Spleen (tissue), 11 donors: ENCODE data around the gene PRPF8. TPM values are rescaled to one million over a fixed set of nuclear protein-coding genes. Genes with fewer than 3 reads are reported as not detected.

Experiments
- DNase-seq: peaks from one replicate; pipeline ENCODE4 v3.0.0-alpha.2; 2020
- H3K27ac ChIP-seq, 8 donors: fragments of 200-600 bp; sonication (generic) in 7 of 8; 1 replicate in 4 of 8; 2 replicates in 4 of 8; pipeline versions ENCODE4 v1.5.0 to v1.8.0; 2016 to 2021; ENCODE audit warnings: inconsistent platforms in 4 of 8, mild to moderate bottlenecking in 4 of 8, moderate library complexity in 1 of 8
- H3K27me3 ChIP-seq, 7 donors: fragments of 200-600 bp; sonication (generic) in 6 of 7; replicated peaks in 1 of 7; 1 replicate in 4 of 7; 2 replicates in 3 of 7; pipeline versions ENCODE4 v1.5.0 to v1.8.0; 2016 to 2021; ENCODE audit warnings: inconsistent platforms in 3 of 7, mild to moderate bottlenecking in 1 of 7
- H3K36me3 ChIP-seq, 6 donors: fragments of 200-600 bp; sonication (generic) in 5 of 6; 1 replicate in 4 of 6; 2 replicates in 2 of 6; pipeline versions ENCODE4 v1.5.0 to v1.8.0; 2016 to 2021; ENCODE audit warnings: inconsistent platforms in 2 of 6
- H3K4me1 ChIP-seq, 6 donors: fragments of 200-600 bp; sonication (generic) in 5 of 6; 1 replicate in 3 of 6; 2 replicates in 3 of 6; pipeline versions ENCODE4 v1.5.0 to v1.8.0; 2016 to 2021; ENCODE audit warnings: inconsistent platforms in 3 of 6
- H3K4me3 ChIP-seq, 8 donors: fragments of 200-600 bp; sonication (generic) in 7 of 8; 1 replicate in 4 of 8; 2 replicates in 4 of 8; pipeline versions ENCODE4 v1.5.0 to v1.8.0; 2016 to 2021; ENCODE audit warnings: inconsistent platforms in 4 of 8, mild to moderate bottlenecking in 4 of 8, moderate library complexity in 2 of 8
- H3K9me3 ChIP-seq, 8 donors: fragments of 200-600 bp; sonication (generic) in 7 of 8; 1 replicate in 4 of 8; 2 replicates in 4 of 8; pipeline versions ENCODE4 v1.5.0 to v1.8.0; 2016 to 2021; ENCODE audit warnings: inconsistent platforms in 4 of 8
- CTCF ChIP-seq, 11 experiments: fragments of 200-600 bp in 7 of 11; fragments of 450-650 bp in 4 of 11; sonication (generic) in 4 of 11; IDR thresholded peaks in 8 of 11; conservative IDR thresholded peaks in 3 of 11; 1 replicate in 7 of 11; 2 replicates in 4 of 11; pipeline versions ENCODE4 v1.4.0 to v1.8.0; 2016 to 2021; ENCODE audit warnings: antibody characterized with exemption in 11 of 11, inconsistent platforms in 4 of 11, mild to moderate bottlenecking in 1 of 11
- POLR2A ChIP-seq, 3 donors: fragments of 450-650 bp; IDR thresholded peaks; one replicate each; pipeline ENCODE4 v1.5.1; 2017; ENCODE audit warnings: antibody characterized with exemption in 3 of 3, mild to moderate bottlenecking in 1 of 3
- POLR2AphosphoS5 ChIP-seq, 3 donors: sonication (generic); formaldehyde crosslinking; IDR thresholded peaks; one replicate each; pipeline ENCODE4 v1.5.1; 2017; ENCODE audit warnings: antibody characterized with exemption in 3 of 3
- WGBS, 5 donors: extraction: QIAGEN DNeasy Blood & Tissue Kit in 3 of 5; methylation state at CpG; one replicate each; pipeline versions ENCODE4 v1.1.5 to v1.1.7; 2013 to 2018; 5-methylcytosine and 5-hydroxymethylcytosine counted together
- intact Hi-C: fragments of 100-400 bp; cut with DNase I; formaldehyde crosslinking; loops from one replicate; pipeline ENCODE4 v1.15.0; 2023; ENCODE audit warnings: low total_unique reads
- polyA plus RNA-seq, 3 donors: library from polyadenylated mRNA; stranded (reverse); fragments of 200-250 nt; gene quantifications; one replicate each; pipeline ENCODE4 v1.2.1, GENCODE V29; 2013
- total RNA-seq, 7 donors: library from RNA; depleted of rRNA in 3 of 7; stranded (reverse); fragments of >200 nt in 3 of 7; fragmentation: NEBNext Ultra II Directional in 4 of 7; extraction: Animal tissue kit (Norgen Biotek cat#: 25700) in 4 of 7; gene quantifications; one replicate each; pipeline versions ENCODE4 v1.1.0 to v1.2.1, GENCODE V29; 2016 to 2021
- donor health status: healthy with polysubstance abuse.
- donor health status: DM: no; HTN: no; CAD: no; lungs with moderate emphysema.
- donor health status: DM: no; HTN: no; CAD: no.
- donor health status: Bipolar disorder and iron deficiency.
- donor health status: healthy.
- donor health status: DM: no; HTN: no; CAD: no.
- donor health status: DM: yes; HTN: yes; CAD: no.

PRPF8 gene
- total and polyA plus RNA-seq, 10 donors = 67.2 to 320 (median 239) TPM

DNA sequence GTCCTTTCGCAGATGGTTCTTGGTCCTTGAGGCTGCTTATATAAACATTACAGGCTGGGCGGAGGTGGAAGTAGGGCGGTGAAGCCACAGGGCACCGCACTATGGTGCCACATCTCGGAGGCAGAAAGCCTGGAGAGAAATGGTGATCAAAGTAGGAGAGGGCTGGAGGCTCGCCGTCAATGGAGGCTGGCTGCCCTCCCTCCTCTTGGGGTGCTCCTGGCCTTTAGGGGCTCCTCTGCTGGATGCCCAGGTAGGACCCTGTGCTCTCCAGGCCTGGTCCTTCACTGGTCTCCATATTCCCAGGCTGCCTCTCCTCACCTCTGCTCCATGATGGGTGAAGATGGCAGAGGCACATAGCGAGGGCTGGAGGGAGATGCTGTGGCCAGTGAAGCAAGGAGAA lies 27.6 kb upstream of the PRPF8 start:
- WGBS, 5 donors = 83 to 91% (median 88%) methylated on average over 8 of the region's 8 CpGs
- intact Hi-C loops = no loop called here
- Histone ChIP-seq H3K36me3 (peaks cover 0 to 44% (median 16%) of the 10 kb centered on the region in 6 donors), H3K9me3 (no peaks in the 10 kb centered on the region), H3K4me3 (peak overlapping the region in 1 of 8 donors; percentile 92), H3K27ac (peak overlapping the region in 4 of 8 donors; percentile 51 to 100 (median 98)), H3K4me1 (peaks cover 13 to 79% (median 73%) of the 10 kb centered on the region in 6 donors), H3K27me3 (peaks cover 0 to 55% (median 14%) of the 10 kb centered on the region in 7 donors)
- DNase-seq = no peak
- TF ChIP-seq POLR2AphosphoS5 (IDR thresholded peaks at IDR 0.05) (peak in 2 of 3 donors; percentile 32 to 52), CTCF (IDR thresholded peaks at IDR 0.05 in 8 of 11, conservative IDR thresholded peaks at IDR 0.05 in 3 of 11) (no peak)

- peak overlapping the region in 4 of 8 donors; percentile 51 to 99 (median 90) for H3K27ac ChIP-seq
- 80 to 87% (median 82%) methylated on average over 4 of the region's 4 CpGs for WGBS, 5 donors
- TF ChIP-seq CTCF (IDR thresholded peaks at IDR 0.05 in 8 of 11, conservative IDR thresholded peaks at IDR 0.05 in 3 of 11) (no peak), POLR2AphosphoS5 (IDR thresholded peaks at IDR 0.05) (no peak), POLR2A (IDR thresholded peaks at IDR 0.05) (no peak)
- H3K9me3 ChIP-seq = no peaks in the 10 kb centered on the region
- peaks cover 13 to 75% (median 69%) of the 10 kb centered on the region in 6 donors for H3K4me1 ChIP-seq
- H3K4me3 ChIP-seq = no peak overlapping the region
- no peak for DNase-seq
- intact Hi-C loops = no loop called here
- H3K36me3 ChIP-seq = peaks cover 0 to 48% (median 16%) of the 10 kb centered on the region in 6 donors
- H3K27me3 ChIP-seq = peaks cover 0 to 56% (median 14%) of the 10 kb centered on the region in 7 donors
These were observed 27.1 kb upstream of the PRPF8 start for GRCh38 chr17:1711804-1712203.

DNA sequence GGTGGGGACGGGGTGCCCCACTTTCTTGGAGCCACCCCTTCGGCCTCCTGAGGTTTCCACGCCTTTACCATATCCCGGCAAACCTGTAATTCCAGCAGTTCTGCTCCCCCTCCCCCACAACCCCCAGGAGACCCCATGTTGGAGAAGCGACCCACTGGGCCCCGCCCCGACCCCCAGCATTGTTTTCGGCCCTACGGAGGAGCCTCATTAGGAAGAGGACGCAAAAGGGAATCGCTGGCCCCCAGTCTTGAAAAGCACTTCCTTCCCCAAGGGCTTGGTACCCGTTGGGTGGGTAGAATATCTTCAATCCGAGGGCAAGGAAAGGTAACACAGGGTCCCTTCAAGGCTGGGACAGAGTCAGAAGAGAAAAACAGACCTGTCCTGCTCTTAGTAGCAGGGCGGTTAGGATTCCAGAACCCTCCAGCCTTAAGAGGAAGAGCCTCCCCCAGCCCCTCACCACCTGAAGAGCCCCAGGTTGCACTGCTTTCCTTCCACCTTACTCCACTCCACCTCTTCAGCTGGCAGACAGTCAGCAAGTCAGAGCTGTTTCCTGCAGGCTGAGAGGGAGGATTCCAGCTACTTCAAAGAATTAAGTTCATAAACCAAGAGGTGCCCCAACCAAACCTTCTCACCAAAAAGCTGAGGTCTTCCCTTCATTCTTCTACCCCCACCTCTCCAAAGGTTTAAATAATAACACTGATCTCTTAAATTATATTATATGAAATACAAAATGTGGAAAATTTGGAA lies 26.3 kb upstream of the PRPF8 start:
- peaks cover 0 to 56% (median 14%) of the 10 kb centered on the region in 7 donors for H3K27me3 ChIP-seq
- H3K4me3 ChIP-seq = peak overlapping the region in 7 of 8 donors; percentile 48 to 76 (median 57)
- intact Hi-C loops = no loop called here
- WGBS, 5 donors = 23 to 34% (median 24%) methylated on average over 14 of the region's 14 CpGs
- H3K9me3 ChIP-seq = no peaks in the 10 kb centered on the region
- H3K27ac ChIP-seq = peak overlapping the region; percentile 16 to 85 (median 76)
- peaks cover 13 to 73% (median 65%) of the 10 kb centered on the region in 6 donors for H3K4me1 ChIP-seq
- TF ChIP-seq POLR2A (IDR thresholded peaks at IDR 0.05) (no peak), POLR2AphosphoS5 (IDR thresholded peaks at IDR 0.05) (peak in 1 of 3 donors; percentile 19)
- DNase-seq = no peak
- H3K36me3 ChIP-seq = peaks cover 0 to 48% (median 16%) of the 10 kb centered on the region in 6 donors

GRCh38 chr17:1709971-1710806 lies 25.5 kb upstream of the PRPF8 start, which contains the start of gene TLCD2:
Gene TLCD2 (minus strand): TSS chr17:1710377. CDS start chr17:1710242, 135 bp downstream.
- intact Hi-C loops = no loop called here
- peak; percentile 85 for DNase-seq

More at GRCh38 chr17:1709971-1710806, 25.5 kb upstream of the PRPF8 start, which contains the start of gene TLCD2:
- H3K27me3 ChIP-seq = peaks cover 0 to 53% (median 14%) of the 10 kb centered on the region in 7 donors
- peaks cover 0 to 48% (median 16%) of the 10 kb centered on the region in 6 donors for H3K36me3 ChIP-seq
- no peaks in the 10 kb centered on the region for H3K9me3 ChIP-seq
- peaks cover 13 to 66% (median 59%) of the 10 kb centered on the region in 6 donors for H3K4me1 ChIP-seq
- WGBS, 5 donors = 1 to 6% (median 2%) methylated on average over 35 to 83 of the region's 83 CpGs
- peak within 1 kb of the TSS; percentile 45 to 76 (median 54) for H3K4me3 ChIP-seq
- peak; percentile 58 to 79 (median 78) for TF ChIP-seq POLR2AphosphoS5 (IDR thresholded peaks at IDR 0.05)
- TF ChIP-seq CTCF (IDR thresholded peaks at IDR 0.05 in 8 of 11, conservative IDR thresholded peaks at IDR 0.05 in 3 of 11) = no peak
- peak within 1 kb of the TSS; percentile 16 to 85 (median 76) for H3K27ac ChIP-seq
